Measurements from ENCODE around the gene OPN1SW.

- TF ChIP-seq, protein P1, sequence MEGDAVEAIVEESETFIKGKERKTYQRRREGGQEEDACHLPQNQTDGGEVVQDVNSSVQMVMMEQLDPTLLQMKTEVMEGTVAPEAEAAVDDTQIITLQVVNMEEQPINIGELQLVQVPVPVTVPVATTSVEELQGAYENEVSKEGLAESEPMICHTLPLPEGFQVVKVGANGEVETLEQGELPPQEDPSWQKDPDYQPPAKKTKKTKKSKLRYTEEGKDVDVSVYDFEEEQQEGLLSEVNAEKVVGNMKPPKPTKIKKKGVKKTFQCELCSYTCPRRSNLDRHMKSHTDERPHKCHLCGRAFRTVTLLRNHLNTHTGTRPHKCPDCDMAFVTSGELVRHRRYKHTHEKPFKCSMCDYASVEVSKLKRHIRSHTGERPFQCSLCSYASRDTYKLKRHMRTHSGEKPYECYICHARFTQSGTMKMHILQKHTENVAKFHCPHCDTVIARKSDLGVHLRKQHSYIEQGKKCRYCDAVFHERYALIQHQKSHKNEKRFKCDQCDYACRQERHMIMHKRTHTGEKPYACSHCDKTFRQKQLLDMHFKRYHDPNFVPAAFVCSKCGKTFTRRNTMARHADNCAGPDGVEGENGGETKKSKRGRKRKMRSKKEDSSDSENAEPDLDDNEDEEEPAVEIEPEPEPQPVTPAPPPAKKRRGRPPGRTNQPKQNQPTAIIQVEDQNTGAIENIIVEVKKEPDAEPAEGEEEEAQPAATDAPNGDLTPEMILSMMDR (IDR thresholded peaks at IDR 0.05), result no peak
- TF ChIP-seq POLR2A (IDR thresholded peaks at IDR 0.05), result no peak
Measured at GRCh38 chr7:128775744-128776474, at the start of gene OPN1SW.

Data from esophagus squamous epithelium (tissue), 4 donors.